HG02973 (cell line): ENCODE data around the gene KIT.

ENCODE experiments used
- ATAC-seq: cut with Tn5 transposase; IDR thresholded peaks from one replicate; pipeline ENCODE4 v1.9.1; 2021; ENCODE audit warnings: moderate library complexity; ENCODE audit not compliant: unreplicated experiment

Gene KIT

GRCh38 chr4:54695788-54696187 is 38.0 kb downstream of the KIT start:
- no peak for ATAC-seq

GRCh38 chr4:54696649-54697048 is 38.9 kb downstream of the KIT start:
- ATAC-seq: no peak

- no peak for ATAC-seq
These were observed 43.2 kb downstream of the KIT start for GRCh38 chr4:54700986-54701385.

GRCh38 chr4:54703182-54703581 is 45.4 kb downstream of the KIT start:
- ATAC-seq: no peak

- no peak for ATAC-seq
These were observed 49.6 kb downstream of the KIT start for GRCh38 chr4:54707406-54707805.

- no peak for ATAC-seq
These were observed 50.9 kb downstream of the KIT start for GRCh38 chr4:54708339-54709279.

- no peak for ATAC-seq
These were observed 51.6 kb downstream of the KIT start for GRCh38 chr4:54709400-54709799.

GRCh38 chr4:54712206-54712605 is 54.4 kb downstream of the KIT start:
- no peak for ATAC-seq

- no peak for ATAC-seq
These were observed 56.9 kb downstream of the KIT start for GRCh38 chr4:54714631-54715030.

GRCh38 chr4:54716478-54717065 is 58.8 kb downstream of the KIT start:
- no peak for ATAC-seq

GRCh38 chr4:54717694-54718093 is 59.9 kb downstream of the KIT start:
- ATAC-seq: no peak

GRCh38 chr4:54719378-54719777 is 61.6 kb downstream of the KIT start:
- no peak for ATAC-seq

- ATAC-seq: no peak
These were observed 65.5 kb downstream of the KIT start for GRCh38 chr4:54723220-54723619.

- no peak for ATAC-seq
These were observed 66.1 kb downstream of the KIT start for GRCh38 chr4:54723820-54724219.

- ATAC-seq: no peak
These were observed 69.2 kb downstream of the KIT start for GRCh38 chr4:54726907-54727306.

GRCh38 chr4:54727346-54727745 is 69.6 kb downstream of the KIT start:
- no peak for ATAC-seq

GRCh38 chr4:54728368-54728767 is 70.6 kb downstream of the KIT start:
- ATAC-seq: no peak

- ATAC-seq: no peak
These were observed 71.5 kb downstream of the KIT start for GRCh38 chr4:54729256-54729655.

GRCh38 chr4:54730581-54730980 is 72.8 kb downstream of the KIT start:
- ATAC-seq: no peak

- no peak for ATAC-seq
These were observed 73.8 kb downstream of the KIT start for GRCh38 chr4:54731552-54731951.

- no peak for ATAC-seq
These were observed 74.2 kb downstream of the KIT start for GRCh38 chr4:54731976-54732375.

GRCh38 chr4:54737421-54737820 is 79.7 kb downstream of the KIT start:
- no peak for ATAC-seq
